HG02970 (cell line): ENCODE measurements around the gene SCD.

Experiments used
- ATAC-seq: cut with Tn5 transposase; IDR thresholded peaks from one replicate; pipeline ENCODE4 v1.9.1; 2021; ENCODE audit warnings: mild to moderate bottlenecking, moderate library complexity, moderate number of reproducible peaks; ENCODE audit not compliant: unreplicated experiment, low FRiP score

SCD gene

GRCh38 chr10:100391163-100392002, 44.4 kb downstream of the SCD start:
- no peak for ATAC-seq

GRCh38 chr10:100392686-100393003, 45.6 kb downstream of the SCD start:
- no peak for ATAC-seq

GRCh38 chr10:100395626-100396025, 48.6 kb downstream of the SCD start:
- ATAC-seq: no peak

GRCh38 chr10:100396605-100397004, 49.6 kb downstream of the SCD start:
- ATAC-seq: no peak

GRCh38 chr10:100401631-100402328, 54.7 kb downstream of the SCD start:
- ATAC-seq: no peak

GRCh38 chr10:100403734-100404133, 56.7 kb downstream of the SCD start:
- ATAC-seq: no peak

- ATAC-seq: no peak
Measured at GRCh38 chr10:100413173-100413572, 66.1 kb downstream of the SCD start.
